ENCODE results near the gene ANKRD37. TPM values are rescaled to one million over a fixed set of nuclear protein-coding genes. Genes with fewer than 3 reads are reported as not detected.

The ANKRD37 gene
- total and polyA plus RNA-seq, 9 of the 15 experiments (the other 6 are each of a cell fraction or from before 2014, with no cell fraction given), result 1.3 to 53.7 (median 3.6) TPM

DNA sequence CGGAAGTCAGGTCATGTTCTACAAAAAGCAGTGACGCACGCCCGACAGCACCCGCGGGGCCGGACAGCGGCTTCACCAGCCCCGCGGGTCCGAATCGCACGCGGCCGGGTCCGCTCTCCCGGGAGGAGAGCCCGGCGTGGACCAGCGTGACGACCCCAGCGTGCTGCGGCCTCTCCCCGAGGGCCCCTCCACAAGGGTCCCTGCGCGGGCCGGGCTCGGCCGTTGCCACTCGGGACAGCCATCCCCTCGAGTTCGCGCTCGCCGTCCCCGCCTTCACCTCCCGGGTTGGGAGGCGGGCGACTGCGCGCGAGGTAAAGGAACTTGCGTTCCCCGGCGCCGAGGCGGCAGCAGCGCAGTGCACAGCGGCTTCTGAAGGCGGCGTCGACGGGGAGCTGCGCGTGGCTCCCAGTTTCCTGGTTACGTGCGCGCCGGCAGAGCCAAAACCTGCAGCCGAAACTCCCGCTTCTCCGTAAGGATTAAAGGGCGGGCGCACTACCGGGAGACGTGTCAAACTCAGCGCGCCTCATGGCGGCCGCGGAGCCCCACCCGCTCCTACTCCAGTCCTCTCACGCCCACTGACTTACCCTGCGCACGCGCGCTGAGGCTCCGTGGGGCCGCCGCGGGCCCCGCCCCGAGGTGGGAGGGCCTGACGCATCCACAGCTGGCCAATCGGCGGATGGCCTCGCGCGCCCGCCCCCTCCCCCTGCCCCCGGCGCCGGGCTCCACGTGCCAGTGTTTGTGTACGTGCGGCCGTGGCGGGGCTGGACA lies 501 bp upstream of the ANKRD37 start (continued):
- TF ChIP-seq, protein P1, sequence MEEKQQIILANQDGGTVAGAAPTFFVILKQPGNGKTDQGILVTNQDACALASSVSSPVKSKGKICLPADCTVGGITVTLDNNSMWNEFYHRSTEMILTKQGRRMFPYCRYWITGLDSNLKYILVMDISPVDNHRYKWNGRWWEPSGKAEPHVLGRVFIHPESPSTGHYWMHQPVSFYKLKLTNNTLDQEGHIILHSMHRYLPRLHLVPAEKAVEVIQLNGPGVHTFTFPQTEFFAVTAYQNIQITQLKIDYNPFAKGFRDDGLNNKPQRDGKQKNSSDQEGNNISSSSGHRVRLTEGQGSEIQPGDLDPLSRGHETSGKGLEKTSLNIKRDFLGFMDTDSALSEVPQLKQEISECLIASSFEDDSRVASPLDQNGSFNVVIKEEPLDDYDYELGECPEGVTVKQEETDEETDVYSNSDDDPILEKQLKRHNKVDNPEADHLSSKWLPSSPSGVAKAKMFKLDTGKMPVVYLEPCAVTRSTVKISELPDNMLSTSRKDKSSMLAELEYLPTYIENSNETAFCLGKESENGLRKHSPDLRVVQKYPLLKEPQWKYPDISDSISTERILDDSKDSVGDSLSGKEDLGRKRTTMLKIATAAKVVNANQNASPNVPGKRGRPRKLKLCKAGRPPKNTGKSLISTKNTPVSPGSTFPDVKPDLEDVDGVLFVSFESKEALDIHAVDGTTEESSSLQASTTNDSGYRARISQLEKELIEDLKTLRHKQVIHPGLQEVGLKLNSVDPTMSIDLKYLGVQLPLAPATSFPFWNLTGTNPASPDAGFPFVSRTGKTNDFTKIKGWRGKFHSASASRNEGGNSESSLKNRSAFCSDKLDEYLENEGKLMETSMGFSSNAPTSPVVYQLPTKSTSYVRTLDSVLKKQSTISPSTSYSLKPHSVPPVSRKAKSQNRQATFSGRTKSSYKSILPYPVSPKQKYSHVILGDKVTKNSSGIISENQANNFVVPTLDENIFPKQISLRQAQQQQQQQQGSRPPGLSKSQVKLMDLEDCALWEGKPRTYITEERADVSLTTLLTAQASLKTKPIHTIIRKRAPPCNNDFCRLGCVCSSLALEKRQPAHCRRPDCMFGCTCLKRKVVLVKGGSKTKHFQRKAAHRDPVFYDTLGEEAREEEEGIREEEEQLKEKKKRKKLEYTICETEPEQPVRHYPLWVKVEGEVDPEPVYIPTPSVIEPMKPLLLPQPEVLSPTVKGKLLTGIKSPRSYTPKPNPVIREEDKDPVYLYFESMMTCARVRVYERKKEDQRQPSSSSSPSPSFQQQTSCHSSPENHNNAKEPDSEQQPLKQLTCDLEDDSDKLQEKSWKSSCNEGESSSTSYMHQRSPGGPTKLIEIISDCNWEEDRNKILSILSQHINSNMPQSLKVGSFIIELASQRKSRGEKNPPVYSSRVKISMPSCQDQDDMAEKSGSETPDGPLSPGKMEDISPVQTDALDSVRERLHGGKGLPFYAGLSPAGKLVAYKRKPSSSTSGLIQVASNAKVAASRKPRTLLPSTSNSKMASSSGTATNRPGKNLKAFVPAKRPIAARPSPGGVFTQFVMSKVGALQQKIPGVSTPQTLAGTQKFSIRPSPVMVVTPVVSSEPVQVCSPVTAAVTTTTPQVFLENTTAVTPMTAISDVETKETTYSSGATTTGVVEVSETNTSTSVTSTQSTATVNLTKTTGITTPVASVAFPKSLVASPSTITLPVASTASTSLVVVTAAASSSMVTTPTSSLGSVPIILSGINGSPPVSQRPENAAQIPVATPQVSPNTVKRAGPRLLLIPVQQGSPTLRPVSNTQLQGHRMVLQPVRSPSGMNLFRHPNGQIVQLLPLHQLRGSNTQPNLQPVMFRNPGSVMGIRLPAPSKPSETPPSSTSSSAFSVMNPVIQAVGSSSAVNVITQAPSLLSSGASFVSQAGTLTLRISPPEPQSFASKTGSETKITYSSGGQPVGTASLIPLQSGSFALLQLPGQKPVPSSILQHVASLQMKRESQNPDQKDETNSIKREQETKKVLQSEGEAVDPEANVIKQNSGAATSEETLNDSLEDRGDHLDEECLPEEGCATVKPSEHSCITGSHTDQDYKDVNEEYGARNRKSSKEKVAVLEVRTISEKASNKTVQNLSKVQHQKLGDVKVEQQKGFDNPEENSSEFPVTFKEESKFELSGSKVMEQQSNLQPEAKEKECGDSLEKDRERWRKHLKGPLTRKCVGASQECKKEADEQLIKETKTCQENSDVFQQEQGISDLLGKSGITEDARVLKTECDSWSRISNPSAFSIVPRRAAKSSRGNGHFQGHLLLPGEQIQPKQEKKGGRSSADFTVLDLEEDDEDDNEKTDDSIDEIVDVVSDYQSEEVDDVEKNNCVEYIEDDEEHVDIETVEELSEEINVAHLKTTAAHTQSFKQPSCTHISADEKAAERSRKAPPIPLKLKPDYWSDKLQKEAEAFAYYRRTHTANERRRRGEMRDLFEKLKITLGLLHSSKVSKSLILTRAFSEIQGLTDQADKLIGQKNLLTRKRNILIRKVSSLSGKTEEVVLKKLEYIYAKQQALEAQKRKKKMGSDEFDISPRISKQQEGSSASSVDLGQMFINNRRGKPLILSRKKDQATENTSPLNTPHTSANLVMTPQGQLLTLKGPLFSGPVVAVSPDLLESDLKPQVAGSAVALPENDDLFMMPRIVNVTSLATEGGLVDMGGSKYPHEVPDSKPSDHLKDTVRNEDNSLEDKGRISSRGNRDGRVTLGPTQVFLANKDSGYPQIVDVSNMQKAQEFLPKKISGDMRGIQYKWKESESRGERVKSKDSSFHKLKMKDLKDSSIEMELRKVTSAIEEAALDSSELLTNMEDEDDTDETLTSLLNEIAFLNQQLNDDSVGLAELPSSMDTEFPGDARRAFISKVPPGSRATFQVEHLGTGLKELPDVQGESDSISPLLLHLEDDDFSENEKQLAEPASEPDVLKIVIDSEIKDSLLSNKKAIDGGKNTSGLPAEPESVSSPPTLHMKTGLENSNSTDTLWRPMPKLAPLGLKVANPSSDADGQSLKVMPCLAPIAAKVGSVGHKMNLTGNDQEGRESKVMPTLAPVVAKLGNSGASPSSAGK (IDR thresholded peaks at IDR 0.05), result peak; percentile 97
- TF ChIP-seq DMBX1 (CRISPR knock-in tag; IDR thresholded peaks at IDR 0.05; ENCODE audit: borderline replicate concordance), result peak; percentile 71; the same call in 1 of the 2 replicates
- peak; percentile 40 for TF ChIP-seq ATF1 (CRISPR knock-in tag; IDR thresholded peaks at IDR 0.05)
- TF ChIP-seq ATF1 (tag; IDR thresholded peaks at IDR 0.05), result peak; percentile 98
- no peak for TF ChIP-seq TCFL5 (CRISPR knock-in tag; conservative IDR thresholded peaks at IDR 0.05)
- TF ChIP-seq NCOR1 (IDR thresholded peaks at IDR 0.05), result 0 out of 2 replicates have a peak, but pooled peaks have one; percentile 14
- TF ChIP-seq, protein P2, sequence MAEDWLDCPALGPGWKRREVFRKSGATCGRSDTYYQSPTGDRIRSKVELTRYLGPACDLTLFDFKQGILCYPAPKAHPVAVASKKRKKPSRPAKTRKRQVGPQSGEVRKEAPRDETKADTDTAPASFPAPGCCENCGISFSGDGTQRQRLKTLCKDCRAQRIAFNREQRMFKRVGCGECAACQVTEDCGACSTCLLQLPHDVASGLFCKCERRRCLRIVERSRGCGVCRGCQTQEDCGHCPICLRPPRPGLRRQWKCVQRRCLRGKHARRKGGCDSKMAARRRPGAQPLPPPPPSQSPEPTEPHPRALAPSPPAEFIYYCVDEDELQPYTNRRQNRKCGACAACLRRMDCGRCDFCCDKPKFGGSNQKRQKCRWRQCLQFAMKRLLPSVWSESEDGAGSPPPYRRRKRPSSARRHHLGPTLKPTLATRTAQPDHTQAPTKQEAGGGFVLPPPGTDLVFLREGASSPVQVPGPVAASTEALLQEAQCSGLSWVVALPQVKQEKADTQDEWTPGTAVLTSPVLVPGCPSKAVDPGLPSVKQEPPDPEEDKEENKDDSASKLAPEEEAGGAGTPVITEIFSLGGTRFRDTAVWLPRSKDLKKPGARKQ (CRISPR knock-in tag; IDR thresholded peaks at IDR 0.05), result no peak
- TF ChIP-seq SMARCA5 (IDR thresholded peaks at IDR 0.05), result no peak
- peak; percentile 67 for TF ChIP-seq POLR2AphosphoS5 (IDR thresholded peaks at IDR 0.05; ENCODE audit: control insufficient read depth, insufficient read depth, low read depth, low read length)
- TF ChIP-seq ZNF431 (CRISPR knock-in tag; IDR thresholded peaks at IDR 0.05), result peak; percentile 77; the same call in 1 of the 2 replicates
- no peak for TF ChIP-seq HOXB6 (CRISPR knock-in tag; IDR thresholded peaks at IDR 0.05; ENCODE audit: borderline replicate concordance)
- no peak for TF ChIP-seq CEBPB (tag; IDR thresholded peaks at IDR 0.05)
- no peak for TF ChIP-seq MAFG (tag; conservative IDR thresholded peaks at IDR 0.05)
- TF ChIP-seq ZBTB7A (IDR thresholded peaks at IDR 0.05; ENCODE audit: borderline replicate concordance, control insufficient read depth, low read depth, low read length), result no peak; the same call in 1 of the 2 replicates
- TF ChIP-seq RFX7 (CRISPR knock-in tag; IDR thresholded peaks at IDR 0.05), result no peak
- peak; percentile 98 for TF ChIP-seq CREM (IDR thresholded peaks at IDR 0.05; ENCODE audit: low read depth)

All from K562 (cell line).